HG03280 (cell line): ENCODE results near the gene EGLN2.
A peak's percentile ranks its signal among the peaks of the same experiment; 100 is the strongest.
"Not testable (repeated sequence)": the region's sequence is repeated elsewhere in the genome, so short reads cannot be mapped to it uniquely, and the experiment has no call there.

Source experiments
- ATAC-seq: cut with Tn5 transposase; IDR thresholded peaks from one replicate; pipeline ENCODE4 v1.9.1; 2021; ENCODE audit warnings: mild to moderate bottlenecking, moderate library complexity; ENCODE audit not compliant: unreplicated experiment

Gene EGLN2

DNA sequence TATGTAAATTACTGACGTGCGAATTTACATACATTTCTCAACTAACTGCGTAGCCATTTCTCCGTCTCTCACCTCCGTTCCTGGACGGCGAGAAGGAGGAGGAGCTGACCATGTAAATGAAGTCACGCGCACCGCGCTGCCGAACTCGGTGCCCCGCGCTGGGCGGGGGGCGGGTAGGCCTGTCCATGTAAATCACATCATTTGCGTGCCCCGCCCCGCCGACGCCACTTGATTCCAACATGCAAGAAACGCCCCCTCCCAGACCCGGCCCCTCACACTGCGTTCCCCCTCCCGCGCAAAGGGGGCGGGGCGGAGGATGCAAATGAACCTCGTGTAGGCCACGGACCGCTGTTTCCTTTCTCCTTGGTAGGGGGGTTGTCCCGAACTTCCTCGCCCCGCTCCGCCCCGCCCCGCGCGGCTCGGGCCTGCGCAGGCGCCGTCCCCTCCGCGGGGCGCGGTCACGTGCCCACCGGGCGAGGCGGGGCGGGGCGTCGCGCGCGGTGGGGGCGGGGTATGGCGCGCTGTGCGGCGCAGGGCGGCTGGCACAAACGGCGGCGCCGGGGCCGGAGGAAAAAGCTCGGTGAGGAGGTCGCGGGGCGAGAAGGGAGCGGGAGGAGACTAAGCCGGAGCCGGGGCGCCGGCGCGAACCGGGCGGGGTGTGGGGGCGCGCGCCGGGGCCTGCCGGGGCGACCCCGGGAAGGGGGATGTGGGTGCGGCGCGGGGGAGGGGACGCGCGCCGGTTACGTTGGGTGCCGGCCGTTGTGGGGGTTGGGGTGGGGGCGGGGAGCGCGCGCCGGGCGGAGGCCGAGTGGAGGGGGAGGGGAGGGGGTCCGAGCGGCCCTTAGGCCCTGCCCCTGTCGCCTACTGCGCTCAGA, at the start of gene EGLN2:
Gene EGLN2 (plus strand): TSS at position 509 of the 875 bp plus-strand sequence. CDS start 1,382 bp downstream, outside the sequence.
- peak; percentile 75 for ATAC-seq

DNA sequence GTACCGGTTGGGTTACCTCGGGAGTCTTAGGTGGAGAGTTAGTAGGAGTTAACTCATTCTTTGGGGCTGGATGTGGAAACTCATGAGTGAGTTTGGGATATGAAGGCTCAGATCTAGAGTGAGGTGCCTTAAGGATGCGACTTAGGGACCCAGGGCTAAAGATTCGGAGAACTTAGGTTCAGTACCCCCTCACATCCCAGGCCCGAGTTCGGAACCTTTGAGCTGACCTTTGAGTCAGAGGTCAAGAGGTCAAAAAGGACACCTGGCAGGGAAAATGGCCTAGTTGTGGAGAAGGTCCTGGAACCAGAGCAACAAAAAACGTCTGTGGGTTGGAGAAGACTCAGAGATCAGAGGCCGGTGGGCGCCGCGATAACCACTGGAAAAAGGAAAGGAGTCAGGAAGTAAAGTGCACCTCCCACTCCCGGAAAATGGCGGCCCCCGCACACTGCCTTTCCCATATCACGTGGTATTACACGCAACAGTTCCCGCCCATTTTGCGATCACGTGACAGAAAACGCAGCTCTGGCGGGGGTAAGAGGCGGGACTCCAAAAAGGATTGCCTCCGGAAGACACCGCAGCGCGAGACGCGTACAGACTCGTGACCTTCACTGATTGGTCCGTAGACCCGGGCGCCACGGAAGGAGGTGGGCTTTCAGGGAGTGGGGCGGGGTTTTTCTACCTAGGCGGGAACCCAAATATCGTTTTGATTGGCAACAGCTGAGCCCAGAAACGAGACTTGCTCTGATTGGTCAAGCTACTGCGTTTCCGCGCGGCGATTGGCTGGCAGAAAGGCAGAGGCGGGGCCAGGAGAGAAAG, 48.7 kb upstream of the EGLN2 start, which contains the start of gene ACTMAP:
Gene ACTMAP (minus strand): TSS at position 420 of the 816 bp plus-strand sequence. CDS start 674 bp downstream, outside the sequence.
- ATAC-seq: peak; percentile 87

DNA sequence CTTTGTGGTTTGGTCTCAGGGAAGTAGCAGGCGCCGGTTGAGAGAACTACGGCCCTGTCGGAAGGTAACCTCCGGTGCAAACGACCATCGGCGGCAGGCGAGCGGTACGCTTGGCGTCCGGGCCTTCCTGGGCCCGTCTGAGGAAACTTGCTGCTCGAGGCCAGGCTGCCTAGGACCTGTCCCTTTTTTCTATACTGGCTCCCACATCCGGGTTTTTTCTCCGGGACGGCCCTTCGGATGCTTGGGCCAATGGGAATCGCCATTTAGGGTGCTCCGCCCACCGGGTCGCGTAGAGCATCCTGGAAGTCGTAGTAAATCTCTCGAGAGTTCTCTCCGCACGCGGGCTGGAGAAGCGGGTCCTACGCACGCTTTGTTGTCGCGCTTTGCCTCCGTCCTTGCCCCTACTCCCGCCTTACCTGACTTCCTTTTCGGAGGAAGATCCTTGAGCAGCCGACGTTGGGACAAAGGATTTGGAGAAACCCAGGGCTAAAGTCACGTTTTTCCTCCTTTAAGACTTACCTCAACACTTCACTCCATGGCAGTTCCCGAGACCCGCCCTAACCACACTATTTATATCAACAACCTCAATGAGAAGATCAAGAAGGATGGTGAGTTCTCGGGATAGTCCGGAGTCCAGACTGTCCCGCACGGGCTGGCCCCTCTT, 48.0 kb upstream of the EGLN2 start, which contains the start of gene SNRPA:
Gene SNRPA (plus strand): TSS at position 330 of the 664 bp plus-strand sequence. CDS start 206 bp downstream, at position 536.
- ATAC-seq: peak; percentile 53

DNA sequence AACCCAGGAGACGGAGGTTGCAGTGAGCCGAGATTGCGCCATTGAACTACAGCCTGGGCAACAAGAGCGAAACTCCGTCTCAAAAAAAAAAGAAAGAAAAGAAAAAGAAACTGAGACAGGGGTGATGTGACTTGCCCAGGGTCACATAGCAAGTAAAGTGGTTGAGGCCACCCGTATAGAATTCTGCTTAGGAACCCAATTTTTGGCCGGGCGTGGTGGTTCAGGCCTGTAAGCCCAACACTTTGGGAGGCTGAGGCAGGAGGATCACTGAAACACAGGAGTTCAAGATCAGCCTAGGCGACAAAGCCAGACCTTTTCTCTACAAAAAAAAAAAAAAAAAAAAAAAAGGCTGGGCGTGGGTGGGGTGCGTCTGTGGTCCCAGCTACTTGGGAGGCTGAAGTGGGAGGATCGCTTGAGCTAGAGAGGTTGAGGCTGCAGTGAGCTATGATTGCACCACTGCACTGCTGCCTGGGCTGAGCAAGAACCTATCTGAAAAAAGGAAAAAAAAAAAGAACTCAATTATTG, 46.7 kb upstream of the EGLN2 start:
- ATAC-seq: no peak

DNA sequence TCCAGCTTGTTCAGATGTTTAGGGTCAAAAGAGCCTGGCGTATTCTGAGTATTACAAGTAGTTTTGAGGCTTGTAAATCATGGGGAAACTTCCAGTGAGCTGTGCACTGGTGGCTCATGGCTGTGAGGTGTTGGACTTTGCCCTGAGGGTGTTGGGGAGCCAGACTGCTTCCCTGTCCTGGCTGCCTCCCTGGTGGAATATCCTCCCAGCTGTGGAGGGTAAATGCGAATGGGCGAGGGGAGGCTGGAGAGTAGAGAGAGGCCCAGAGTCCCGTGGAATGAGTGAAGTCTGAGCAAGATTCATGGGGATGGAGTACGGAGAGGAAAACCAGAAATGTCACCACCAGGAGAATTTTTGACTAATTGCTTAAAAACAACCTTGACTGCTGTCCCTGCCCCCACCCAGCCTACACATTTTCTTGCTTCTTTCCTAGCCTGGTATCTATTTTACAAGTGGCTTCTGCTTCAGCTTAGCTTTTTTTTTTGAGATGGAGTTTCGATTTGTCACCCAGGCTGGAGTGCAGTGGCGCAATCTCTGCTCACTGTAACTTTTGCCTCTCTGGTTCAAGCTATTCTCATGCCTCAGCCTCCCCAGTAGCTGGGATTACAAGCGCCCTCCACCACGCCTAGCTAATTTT, 44.3 kb upstream of the EGLN2 start:
- no peak for ATAC-seq

DNA sequence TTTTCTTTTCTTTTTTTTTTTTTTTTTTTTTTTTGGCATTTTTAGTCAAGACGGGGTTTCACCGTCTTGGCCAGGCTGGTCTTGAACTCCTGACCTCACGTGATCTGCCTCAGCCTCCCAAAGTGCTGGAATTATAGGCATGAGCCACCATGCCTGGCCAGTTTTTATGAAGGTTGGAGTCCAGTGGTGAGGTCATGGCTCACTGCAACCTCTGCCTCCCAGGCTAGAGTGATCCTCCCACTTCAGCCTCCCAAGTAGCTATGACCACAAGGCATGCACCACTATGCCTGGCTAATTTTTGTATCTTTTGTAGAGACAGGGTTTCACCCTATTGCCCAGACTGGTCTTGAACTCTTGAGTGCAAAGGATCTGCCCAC, 43.8 kb upstream of the EGLN2 start:
- ATAC-seq: no peak

DNA sequence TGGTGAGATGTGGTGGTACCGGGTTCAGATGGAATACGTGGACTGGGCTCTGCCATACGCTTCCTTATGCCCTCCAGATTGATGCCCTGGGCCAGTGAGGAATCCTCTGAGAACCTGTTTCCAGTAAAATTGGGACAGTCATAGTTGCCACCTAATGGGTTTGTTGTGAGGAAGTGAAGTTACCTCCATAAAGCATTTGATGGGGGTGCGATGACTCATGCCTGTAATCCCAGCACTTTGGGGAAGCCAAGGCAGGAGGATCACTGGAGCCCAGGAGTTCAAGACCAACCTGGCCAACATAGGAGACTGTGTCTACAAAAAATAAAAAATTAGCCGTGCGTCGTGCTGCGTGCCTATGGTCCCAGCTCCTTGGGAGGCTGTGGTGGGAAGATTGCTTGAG, 43.2 kb upstream of the EGLN2 start:
- no peak for ATAC-seq

DNA sequence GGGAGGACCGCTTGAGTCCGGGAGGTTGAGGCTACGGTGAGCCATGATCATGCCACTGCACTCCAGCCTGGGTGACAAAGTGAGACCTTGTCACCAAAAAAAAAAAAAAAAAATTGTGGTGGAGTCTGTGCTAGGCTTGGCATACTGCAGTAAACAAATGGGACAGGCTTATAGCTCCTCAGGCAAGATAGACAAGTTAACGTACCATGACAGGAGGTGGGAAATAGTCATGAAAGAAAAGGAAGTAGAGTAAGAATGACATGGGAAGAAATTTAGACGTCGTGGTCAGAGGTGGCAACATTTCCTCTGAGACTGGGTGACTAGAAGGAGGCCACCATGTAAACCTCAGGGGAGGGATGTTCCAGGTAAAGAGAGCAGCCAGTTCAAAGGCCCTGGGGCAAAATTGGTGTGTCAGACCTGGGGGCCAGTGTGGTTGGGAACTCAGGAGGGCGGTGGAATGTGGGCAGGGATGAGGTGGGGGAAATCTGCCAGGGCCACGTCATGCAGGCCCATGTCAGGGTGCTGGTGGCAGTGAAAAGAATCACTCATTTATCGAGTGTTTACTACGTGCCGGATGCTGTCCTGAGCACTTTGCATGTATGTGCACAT, 42.4 kb upstream of the EGLN2 start:
- no peak for ATAC-seq

DNA sequence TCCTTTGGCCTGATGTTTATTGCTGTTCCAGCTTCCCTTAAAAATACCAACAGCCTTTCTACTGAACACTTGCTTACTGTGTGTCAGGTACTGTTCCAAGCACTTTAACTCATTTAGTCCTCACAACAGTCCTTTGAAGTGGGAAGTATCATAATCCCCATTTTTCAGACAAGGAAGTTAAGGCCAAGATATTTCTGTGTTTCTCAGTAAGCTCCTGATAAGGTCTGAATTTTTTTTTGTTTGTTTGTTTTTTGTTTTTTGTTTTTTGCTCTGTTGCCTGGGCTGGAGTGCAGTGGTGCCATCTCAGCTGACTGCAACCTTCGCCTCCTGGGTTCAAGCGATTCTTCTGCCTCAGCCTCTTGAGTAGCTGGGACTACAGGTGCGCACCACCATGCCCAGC, 40.5 kb upstream of the EGLN2 start:
- no peak for ATAC-seq

DNA sequence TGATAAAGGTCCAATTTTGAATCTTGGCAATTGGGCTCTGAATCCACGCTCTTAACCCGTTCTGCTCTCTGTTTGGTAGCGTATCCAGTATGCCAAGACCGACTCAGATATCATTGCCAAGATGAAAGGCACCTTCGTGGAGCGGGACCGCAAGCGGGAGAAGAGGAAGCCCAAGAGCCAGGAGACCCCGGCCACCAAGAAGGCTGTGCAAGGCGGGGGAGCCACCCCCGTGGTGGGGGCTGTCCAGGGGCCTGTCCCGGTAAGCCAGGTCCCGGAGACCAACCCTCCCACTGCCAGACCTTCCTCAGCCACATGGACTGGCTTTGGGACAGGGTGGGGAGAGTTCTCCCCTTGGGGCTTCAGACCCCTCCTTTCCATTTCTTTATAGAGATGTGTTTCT, 39.6 kb upstream of the EGLN2 start:
- ATAC-seq: no peak

DNA sequence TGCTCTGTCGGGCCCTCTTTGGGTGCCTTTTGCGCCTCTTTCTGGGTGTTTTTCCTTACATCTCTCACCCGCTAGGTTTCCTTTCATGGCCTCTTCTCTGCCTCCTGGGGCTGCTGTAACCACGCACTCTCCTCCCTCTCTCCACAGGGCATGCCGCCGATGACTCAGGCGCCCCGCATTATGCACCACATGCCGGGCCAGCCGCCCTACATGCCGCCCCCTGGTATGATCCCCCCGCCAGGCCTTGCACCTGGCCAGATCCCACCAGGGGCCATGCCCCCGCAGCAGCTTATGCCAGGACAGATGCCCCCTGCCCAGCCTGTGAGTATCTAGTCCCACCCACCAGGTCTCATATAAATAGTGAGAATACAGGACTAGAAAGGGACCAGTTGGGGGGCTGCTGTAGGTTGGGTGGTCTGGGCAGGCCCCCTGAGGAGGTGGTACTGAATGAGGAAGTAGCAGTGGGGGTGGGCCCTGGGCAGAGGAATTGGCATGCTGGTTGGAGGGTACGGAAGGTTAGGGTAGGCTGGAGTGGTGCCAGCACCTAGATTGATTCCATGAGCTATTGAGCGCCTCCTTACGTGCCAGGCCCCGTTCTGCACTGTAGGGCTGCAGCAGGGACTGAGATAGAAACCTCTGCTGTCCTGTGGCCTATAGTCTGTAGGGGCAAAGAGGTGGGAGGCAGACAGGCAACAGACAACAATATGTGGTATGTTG, 36.1 kb upstream of the EGLN2 start:
- no peak for ATAC-seq

DNA sequence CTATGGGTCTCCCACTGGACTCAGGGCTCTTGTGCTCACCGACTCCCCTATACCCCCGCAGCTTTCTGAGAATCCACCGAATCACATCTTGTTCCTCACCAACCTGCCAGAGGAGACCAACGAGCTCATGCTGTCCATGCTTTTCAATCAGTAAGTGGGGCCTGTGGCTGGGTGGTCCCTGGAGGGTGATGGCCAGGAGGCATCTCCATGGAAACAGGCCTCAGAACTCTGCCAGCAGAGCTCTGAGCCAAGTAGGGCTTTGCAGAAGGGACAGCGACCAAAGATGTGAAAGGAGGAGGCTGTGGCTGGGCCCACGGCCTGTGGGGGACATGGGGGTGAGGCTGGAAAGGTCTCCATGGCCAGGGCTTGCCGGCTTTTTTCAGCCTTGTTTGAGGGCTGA, 35.5 kb upstream of the EGLN2 start:
- ATAC-seq: no peak

DNA sequence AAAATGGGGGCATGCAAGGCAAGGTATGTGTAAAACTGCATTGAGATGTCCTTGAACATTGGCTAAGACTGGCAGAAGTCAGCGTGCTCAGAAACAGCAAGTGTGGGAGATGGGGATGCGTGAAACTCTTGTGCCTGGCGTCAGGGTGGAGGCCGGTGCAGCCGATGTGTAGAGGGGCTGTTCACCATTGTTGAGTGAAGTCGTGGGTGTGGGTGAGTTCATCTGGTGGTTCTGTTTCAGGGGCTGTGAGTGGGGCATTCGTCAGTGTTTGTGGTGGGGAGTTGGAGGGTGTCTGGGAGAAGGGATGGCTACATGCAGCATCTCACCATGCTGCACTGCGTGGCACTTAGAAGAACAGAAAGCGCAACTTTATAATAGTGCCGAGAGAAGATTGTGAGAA, 35.0 kb upstream of the EGLN2 start:
- no peak for ATAC-seq

DNA sequence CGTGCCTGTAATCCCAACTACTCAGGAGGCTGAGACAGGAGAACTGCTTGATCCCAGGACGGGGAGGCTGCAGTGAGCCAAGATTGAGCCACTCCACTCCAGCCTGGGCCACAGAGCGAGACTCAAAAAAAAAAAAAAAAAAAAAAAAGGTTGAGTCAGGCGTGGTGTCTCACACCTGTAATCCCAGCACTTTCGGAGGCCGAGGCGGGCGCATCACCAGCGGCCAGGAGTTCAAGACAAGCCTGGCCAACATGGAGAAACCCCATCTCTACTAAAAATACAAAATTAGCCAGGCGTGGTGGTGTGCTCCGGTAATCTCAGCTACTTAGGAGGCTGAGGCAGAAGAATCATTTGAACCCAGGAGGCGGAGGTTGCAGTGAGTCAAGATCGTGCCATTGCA, 32.6 kb upstream of the EGLN2 start:
- ATAC-seq: not testable (repeated sequence)

DNA sequence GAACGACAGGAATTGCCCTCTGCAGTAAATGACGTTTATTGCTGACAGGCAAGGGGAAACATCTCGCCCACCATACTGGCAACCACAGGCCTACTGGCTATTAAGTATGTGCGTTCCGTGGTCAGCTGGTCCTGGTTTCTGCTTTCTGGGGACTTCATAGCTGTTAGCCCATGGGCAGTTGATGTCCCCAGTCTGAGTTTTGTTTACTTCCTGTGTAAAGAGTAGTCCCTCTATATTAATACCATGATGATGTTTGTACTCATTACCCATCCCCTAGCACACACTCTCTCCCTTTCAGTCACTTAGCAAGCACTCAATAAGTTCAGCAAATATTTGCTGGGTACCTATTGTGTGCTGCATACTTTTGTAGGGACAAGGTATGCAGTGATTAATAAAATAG, 30.1 kb upstream of the EGLN2 start:
- no peak for ATAC-seq

DNA sequence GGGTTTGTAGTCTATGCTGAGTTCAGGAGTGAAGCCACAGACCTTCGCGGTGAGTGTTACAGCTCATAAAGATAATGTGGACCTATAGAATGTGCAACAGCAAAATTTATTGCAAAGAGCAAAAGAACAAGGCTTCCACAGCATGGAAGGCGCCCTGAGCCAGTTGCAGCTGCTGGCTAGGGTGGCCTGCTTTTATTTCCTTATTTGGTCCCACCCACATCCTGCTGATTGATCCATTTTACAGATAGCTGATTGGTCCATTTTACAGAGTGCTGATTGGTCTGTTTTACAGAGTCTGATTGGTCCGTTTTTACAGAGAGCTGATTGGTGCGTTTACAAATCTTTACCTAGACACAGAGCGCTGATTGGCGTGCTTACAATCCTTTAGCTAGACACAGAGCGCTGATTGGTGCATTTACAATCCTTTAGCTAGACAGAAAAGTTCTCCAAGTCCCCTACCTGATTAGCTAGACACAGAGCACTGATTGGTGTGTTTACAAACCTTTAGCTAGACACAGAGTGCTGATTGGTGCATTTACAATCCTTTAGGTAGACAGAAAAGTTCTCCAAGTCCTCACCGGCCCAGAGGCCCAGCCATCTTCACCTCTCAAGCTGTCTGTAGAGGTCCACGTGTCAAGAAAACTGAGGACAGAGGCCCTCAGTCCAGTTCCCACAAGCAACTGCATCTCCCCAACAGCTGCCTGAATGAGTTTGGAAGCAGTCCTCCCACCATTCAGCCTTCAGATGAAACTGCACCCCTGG, 27.7 kb upstream of the EGLN2 start:
- not testable (repeated sequence) for ATAC-seq

DNA sequence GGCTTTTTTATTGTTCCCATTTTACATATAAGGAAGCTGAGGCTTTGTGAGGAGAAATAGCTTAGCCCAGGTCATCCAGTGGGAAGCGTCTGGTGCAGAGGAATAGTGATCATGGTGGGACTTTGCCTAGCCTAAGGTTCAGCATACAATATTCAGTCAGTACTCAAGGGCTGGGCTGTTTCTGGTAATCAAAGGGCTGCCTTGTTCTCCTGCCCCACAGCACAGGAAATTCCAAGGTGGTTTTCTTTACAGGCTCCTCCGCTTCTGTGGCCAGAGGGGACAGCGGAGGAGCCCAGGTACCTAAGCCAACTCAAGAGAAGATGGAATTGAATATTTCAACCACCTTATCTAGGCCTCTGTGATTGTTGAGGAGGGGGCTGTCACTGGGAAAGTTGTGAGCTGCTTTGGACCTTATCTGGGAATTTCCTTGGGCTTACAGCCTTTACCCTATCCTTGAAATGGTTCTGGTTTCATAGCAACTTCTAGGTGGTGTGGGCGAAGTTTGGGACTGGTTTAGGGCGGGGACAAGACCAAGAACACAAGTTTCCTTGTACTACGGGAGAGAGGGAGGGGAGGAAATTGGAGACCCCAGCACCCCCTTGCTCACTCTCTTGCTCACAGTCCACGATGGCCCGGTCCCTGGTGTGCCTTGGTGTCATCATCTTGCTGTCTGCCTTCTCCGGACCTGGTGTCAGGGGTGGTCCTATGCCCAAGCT, 23.9 kb upstream of the EGLN2 start, which contains the start of gene MIA:
Gene MIA (plus strand): TSS at position 606 of the 716 bp plus-strand sequence. CDS start 22 bp downstream, at position 628.
- no peak for ATAC-seq

DNA sequence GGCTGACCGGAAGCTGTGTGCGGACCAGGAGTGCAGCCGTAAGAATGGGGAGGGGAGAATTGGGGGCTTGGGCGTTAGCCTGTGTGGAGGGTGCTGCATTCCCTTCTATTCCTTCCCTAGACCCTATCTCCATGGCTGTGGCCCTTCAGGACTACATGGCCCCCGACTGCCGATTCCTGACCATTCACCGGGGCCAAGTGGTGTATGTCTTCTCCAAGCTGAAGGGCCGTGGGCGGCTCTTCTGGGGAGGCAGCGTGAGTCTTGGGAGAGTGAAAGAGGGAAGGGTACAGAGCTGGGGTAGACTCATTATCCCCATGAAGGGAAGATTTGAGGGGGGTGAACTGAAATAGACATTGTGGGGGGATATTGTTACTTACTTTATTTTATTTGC, 23.4 kb upstream of the EGLN2 start:
- no peak for ATAC-seq
